SK-N-MC (cell line): ENCODE data around the gene SEPHS2.

ENCODE experiments used
- DNase-seq: peaks from one replicate; pipeline ENCODE4 v3.0.0-alpha.2; 2011; ENCODE audit warnings: low read depth, low spot score
- H3K27ac ChIP-seq: fragments of 200-600 bp; sonication (generic); 2 replicates; pipeline ENCODE4 v1.5.1; 2016; ENCODE audit warnings: mixed run types
- H3K36me3 ChIP-seq: fragments of 200-600 bp; sonication (generic); 2 replicates; pipeline ENCODE4 v1.6.1; 2017; ENCODE audit warnings: antibody characterized with exemption, low read length, mixed read lengths; ENCODE audit not compliant: insufficient read depth
- H3K4me3 ChIP-seq: fragments of 200-600 bp; sonication (generic); 2 replicates; pipeline ENCODE4 v1.5.1; 2016
- H3K9ac ChIP-seq: fragments of 200-600 bp; sonication (generic); 2 replicates; pipeline ENCODE4 v1.8.0; 2017; ENCODE audit warnings: mixed run types, mixed read lengths; ENCODE audit not compliant: insufficient read length
- H3K9me3 ChIP-seq: fragments of 200-600 bp; sonication (generic); 2 replicates; pipeline ENCODE4 v1.6.1; 2017; ENCODE audit warnings: low read depth, mild to moderate bottlenecking, antibody characterized with exemption, low read length, moderate library complexity, mixed read lengths
- EZH2 ChIP-seq: fragments of 200-600 bp; sonication (generic); IDR thresholded peaks from one replicate; pipeline ENCODE4 v1.6.1; 2017; ENCODE audit warnings: antibody characterized with exemption
- FOXP2 ChIP-seq: optimal IDR thresholded peaks from 2 replicates; pipeline ENCODE3; 2011; ENCODE audit warnings: mild to moderate bottlenecking, moderate library complexity; ENCODE audit not compliant: insufficient read depth; ENCODE audit errors: extremely low read length, control extremely low read depth
- POLR2AphosphoS5 ChIP-seq: IDR thresholded peaks from 2 replicates; pipeline ENCODE4 v1.6.1; 2012; ENCODE audit warnings: mild to moderate bottlenecking, low read depth, low read length, borderline replicate concordance

The SEPHS2 gene

GRCh38 chr16:30429678-30430427 is 15.8 kb downstream of the SEPHS2 start, which contains the start of gene DCTPP1:
DCTPP1 (minus strand) TSS chr16:30430030; CDS start chr16:30429980, 50 bp downstream.
- no peaks in the 10 kb centered on the region for H3K9me3 ChIP-seq
- H3K36me3 ChIP-seq = peaks cover 17% of the 10 kb centered on the region
- peak within 1 kb of the TSS; percentile 89 for H3K9ac ChIP-seq
- peak; percentile 80 for TF ChIP-seq POLR2AphosphoS5
- TF ChIP-seq FOXP2 = peak; percentile 70
- no peak for TF ChIP-seq EZH2
- no peak within 1 kb of the TSS for H3K27ac ChIP-seq
- peak; percentile 99 for DNase-seq
- peak within 1 kb of the TSS; percentile 99 for H3K4me3 ChIP-seq

GRCh38 chr16:30429418-30429677 is 16.3 kb downstream of the SEPHS2 start:
- no peak overlapping the region for H3K27ac ChIP-seq
- peak overlapping the region; percentile 89 for H3K9ac ChIP-seq
- no peaks in the 10 kb centered on the region for H3K9me3 ChIP-seq
- peaks cover 22% of the 10 kb centered on the region for H3K36me3 ChIP-seq
- no peak for DNase-seq
- TF ChIP-seq FOXP2 = no peak
- TF ChIP-seq POLR2AphosphoS5 = no peak
- TF ChIP-seq EZH2 = no peak
- peak overlapping the region; percentile 99 for H3K4me3 ChIP-seq

- Histone ChIP-seq H3K36me3 (peaks cover 35% of the 10 kb centered on the region), H3K4me3 (no peak overlapping the region)
These were observed 17.6 kb downstream of the SEPHS2 start for GRCh38 chr16:30428055-30428454.

GRCh38 chr16:30421010-30421409 is 24.7 kb downstream of the SEPHS2 start:
- Histone ChIP-seq H3K9me3 (no peaks in the 10 kb centered on the region), H3K36me3 (peaks cover 38% of the 10 kb centered on the region), H3K27ac (no peak overlapping the region), H3K4me3 (no peak overlapping the region), H3K9ac (no peak overlapping the region)
- TF ChIP-seq POLR2AphosphoS5 (no peak), FOXP2 (no peak), EZH2 (no peak)
- no peak for DNase-seq

More at GRCh38 chr16:30428055-30428454, 17.6 kb downstream of the SEPHS2 start:
- DNase-seq = no peak
- TF ChIP-seq FOXP2 = no peak
- TF ChIP-seq EZH2 = no peak
- TF ChIP-seq POLR2AphosphoS5 = no peak
- Histone ChIP-seq H3K9ac (no peak overlapping the region), H3K9me3 (no peaks in the 10 kb centered on the region), H3K27ac (no peak overlapping the region)

- no peak for DNase-seq
- no peaks in the 10 kb centered on the region for H3K9me3 ChIP-seq
- H3K9ac ChIP-seq = peak overlapping the region; percentile 37
- TF ChIP-seq POLR2AphosphoS5 (no peak), EZH2 (no peak), FOXP2 (no peak)
- H3K4me3 ChIP-seq = peak overlapping the region; percentile 89
- peaks cover 24% of the 10 kb centered on the region for H3K36me3 ChIP-seq
- H3K27ac ChIP-seq = no peak overlapping the region
These were observed 27.1 kb downstream of the SEPHS2 start for GRCh38 chr16:30418350-30419181.

GRCh38 chr16:30417529-30418349 is 27.9 kb downstream of the SEPHS2 start:
- peak overlapping the region; percentile 89 for H3K4me3 ChIP-seq
- H3K9ac ChIP-seq = peak overlapping the region; percentile 73
- H3K9me3 ChIP-seq = no peaks in the 10 kb centered on the region
- no peak overlapping the region for H3K27ac ChIP-seq
- TF ChIP-seq FOXP2 (no peak), EZH2 (no peak), POLR2AphosphoS5 (peak; percentile 71; the same call in 1 of the 2 replicates)
- peak; percentile 39 for DNase-seq
- H3K36me3 ChIP-seq = peaks cover 25% of the 10 kb centered on the region

- Histone ChIP-seq H3K9me3 (no peaks in the 10 kb centered on the region), H3K27ac (no peak overlapping the region), H3K4me3 (peak overlapping the region; percentile 89), H3K9ac (peak overlapping the region; percentile 73), H3K36me3 (peaks cover 18% of the 10 kb centered on the region)
- TF ChIP-seq FOXP2 (no peak), EZH2 (no peak), POLR2AphosphoS5 (no peak)
- no peak for DNase-seq
These were observed 28.8 kb downstream of the SEPHS2 start for GRCh38 chr16:30416624-30417528.
